ENCODE data around the gene OR10G6. TPM values are rescaled to one million over a fixed set of nuclear protein-coding genes. Genes with fewer than 3 reads are reported as not detected.
"Not testable (repeated sequence)": the region's sequence is repeated elsewhere in the genome, so short reads cannot be mapped to it uniquely, and the experiment has no call there.

Gene OR10G6
- total RNA-seq = not detected

DNA sequence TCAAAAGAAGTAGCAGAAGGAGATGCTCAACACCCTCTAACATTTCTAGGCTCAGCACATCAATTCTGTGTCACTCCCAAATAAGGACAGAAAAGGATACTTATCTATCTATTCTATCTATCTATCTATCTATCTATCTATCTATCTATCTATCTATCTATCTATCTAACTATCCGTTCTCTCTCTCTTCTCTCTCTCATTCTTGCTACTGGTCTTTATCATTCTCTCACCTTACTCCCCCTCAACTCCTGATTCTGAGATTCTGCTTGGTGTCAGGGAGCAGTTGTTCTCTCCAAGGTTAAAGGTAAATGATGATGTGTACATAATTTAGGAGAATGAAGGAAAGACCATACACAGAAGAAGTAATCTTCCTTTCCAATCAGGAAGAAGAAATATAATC, at the start of gene OR10G6:
Gene OR10G6, minus strand, starts transcription at position 43 of the 400 bp plus-strand sequence. Its CDS starts 0 bp downstream, at position 43.
- DNase-seq (ENCODE audit: low spot score) (no peak), ATAC-seq (no peak)

DNA sequence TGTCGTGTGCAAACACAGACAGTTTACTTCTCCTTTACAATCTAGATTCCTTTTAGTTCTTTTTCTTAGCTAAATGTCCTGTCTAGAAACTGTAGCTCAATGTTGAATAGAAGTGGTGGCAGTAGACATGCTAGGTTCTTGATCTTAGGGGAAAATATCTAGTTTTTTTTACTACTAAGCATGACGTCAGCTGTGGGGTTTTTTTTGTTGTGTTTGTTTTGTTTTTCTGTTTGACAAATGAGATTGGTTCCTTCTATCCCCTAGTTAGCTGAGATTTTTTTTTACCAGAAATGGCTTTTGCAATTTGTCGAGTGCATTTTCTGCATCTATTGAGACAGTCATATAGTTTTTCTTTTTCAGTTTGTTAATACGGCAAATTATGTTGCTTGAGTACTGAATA, 48.5 kb upstream of the OR10G6 start:
- DNase-seq (ENCODE audit: low spot score) (no peak), ATAC-seq (no peak)

DNA sequence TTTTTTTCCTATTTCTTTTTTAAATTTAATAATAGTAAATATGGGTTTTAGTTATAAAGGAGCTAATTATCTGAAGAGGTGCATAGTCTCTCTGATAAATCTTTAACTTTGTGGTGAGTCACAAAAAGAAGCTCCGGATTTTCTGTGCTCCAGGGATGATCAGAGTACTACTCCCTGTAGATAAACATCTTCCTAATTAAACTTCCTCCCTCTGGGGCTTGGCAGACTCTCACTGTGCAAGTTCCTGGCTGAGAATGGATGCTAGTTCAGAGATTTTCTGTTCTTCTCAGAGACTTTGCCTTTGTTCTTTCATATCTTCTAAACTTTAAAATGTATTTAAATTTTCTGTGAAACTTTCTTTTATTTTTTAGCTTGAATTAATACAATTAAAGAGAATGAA, 46.3 kb upstream of the OR10G6 start, which contains the start of gene OR10G7:
Gene OR10G7, minus strand, starts transcription at position 72 of the 400 bp plus-strand sequence. CDS start 2,324 bp downstream, outside the sequence.
- ATAC-seq (no peak), DNase-seq (ENCODE audit: low spot score) (no peak)

GRCh38 chr11:124039557-124039956, 44.6 kb upstream of the OR10G6 start:
- DNase-seq (ENCODE audit: low spot score) (no peak), ATAC-seq (no peak)

- ATAC-seq (no peak), DNase-seq (ENCODE audit: low spot score) (no peak)
Measured at GRCh38 chr11:124036666-124037065, 41.7 kb upstream of the OR10G6 start.

- no peak for ATAC-seq
- no peak for DNase-seq (ENCODE audit: low spot score)
Measured at GRCh38 chr11:124026498-124026897, 31.5 kb upstream of the OR10G6 start, which contains the start of gene OR10G8. Gene OR10G8 (plus strand): TSS chr11:124026798. CDS start chr11:124029623, 2,825 bp downstream.

GRCh38 chr11:124015837-124016236, 20.9 kb upstream of the OR10G6 start:
- ATAC-seq = not testable (repeated sequence)

DNA sequence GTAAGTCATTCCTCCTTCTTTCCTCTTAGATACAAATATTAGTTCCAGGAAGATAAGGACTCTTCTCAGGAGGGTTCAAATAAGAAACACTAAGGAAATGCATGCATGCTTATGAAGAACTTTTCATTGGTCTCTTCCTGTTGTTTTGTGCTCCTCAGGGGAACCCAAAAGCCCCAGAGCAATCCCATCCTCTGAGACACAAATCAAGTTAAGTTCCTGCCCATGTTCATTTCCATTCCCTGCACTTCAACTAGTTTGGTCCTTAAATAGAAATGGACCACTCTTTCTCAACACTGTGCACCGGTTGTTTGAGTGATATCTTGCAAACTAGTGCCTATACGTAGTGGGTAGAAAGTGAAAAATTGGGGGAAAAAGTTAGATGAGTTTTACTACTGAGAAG, 17.7 kb upstream of the OR10G6 start, which contains the start of gene OR10G4:
Gene OR10G4, plus strand, starts transcription at position 301 of the 400 bp plus-strand sequence. CDS start 2,578 bp downstream, outside the sequence.
- ATAC-seq = no peak
- DNase-seq (ENCODE audit: low spot score) = no peak

More at GRCh38 chr11:124015837-124016236, 20.9 kb upstream of the OR10G6 start:
- not testable (repeated sequence) for DNase-seq (ENCODE audit: low spot score)

DNA sequence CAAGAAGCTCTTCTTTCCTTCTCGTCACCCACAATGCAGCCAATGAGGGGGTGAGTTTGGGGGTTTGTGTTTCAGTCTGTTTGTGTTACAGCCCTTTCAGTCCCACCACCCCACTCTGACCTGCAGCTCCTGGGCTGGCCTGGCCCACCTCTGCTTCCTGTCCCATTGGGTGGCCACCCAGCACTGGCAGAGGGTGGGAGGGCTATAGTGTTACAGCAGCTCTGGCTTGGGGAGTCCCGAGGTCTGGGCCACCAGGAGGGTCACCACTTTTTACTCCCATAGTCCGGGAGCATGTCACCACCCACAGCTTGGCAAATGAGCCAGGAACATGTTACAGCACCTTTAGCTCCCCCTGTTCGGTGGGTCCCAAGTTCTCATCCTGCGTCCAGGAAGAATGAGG, 15.7 kb downstream of the OR10G6 start:
- ATAC-seq = no peak
- no peak for DNase-seq (ENCODE audit: low spot score)

- DNase-seq (ENCODE audit: low spot score) (no peak), ATAC-seq (no peak)
Measured at GRCh38 chr11:123977731-123978347, 17.1 kb downstream of the OR10G6 start, which contains the start of gene OR10S1. Gene OR10S1 (minus strand): TSS chr11:123977781. CDS start chr11:123977664, 117 bp downstream.

DNA sequence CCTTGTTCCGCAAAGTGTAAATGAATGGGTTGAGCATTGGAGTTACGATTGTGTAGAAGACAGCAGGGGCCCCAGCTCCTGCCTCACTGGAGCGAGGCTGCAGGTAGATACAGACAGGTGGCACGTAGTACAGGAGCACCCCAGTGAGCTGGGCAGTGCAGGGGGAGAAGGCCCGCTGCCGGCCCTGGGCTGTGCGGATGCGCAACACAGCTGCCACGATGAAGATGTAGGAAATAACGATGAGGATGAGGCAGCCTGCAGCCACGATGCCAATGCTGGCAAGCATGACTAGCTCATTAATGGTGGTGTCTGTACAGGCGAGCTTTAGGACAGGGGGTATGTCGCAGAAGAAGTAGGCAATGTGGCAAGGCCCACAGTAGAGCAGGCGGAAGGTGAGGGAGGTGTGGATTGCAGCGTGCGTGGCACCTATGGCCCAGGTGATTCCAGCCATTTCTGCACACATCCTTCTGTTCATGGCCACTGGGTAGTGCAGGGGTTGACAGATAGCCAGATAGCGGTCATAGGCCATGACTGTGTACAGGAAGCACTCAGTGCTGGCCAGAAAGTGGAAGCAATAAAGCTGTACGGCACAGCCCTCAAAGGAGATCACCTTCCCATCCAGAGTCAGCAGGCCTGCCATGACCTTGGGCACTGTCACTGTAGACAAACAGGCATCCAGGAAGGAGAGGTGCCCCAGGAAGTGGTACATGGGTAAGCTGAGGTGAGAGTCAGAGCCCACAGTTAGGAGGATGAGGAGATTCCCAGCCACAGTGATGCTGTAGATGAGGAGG, 18.0 kb downstream of the OR10G6 start:
- no peak for DNase-seq (ENCODE audit: low spot score)
- no peak for ATAC-seq

DNA sequence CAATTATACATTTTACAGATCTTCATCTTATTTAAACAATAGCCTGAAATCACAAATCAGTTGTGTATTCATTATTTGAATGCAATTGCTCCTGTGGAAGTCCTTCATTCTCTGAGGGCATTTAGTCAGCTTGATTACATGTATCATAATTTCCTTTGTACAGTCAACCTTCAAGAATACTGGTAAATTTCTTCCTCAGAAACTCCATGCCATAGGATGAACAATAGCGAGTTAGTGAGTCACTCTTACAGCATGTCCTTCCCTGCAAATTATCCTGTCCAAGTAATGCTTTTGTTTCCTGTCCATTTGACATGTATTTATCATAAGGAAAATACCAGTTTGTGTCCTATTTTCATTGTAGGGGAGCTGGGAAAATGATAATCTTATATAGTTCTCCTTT, 21.1 kb downstream of the OR10G6 start:
- DNase-seq (ENCODE audit: low spot score) = no peak
- ATAC-seq = no peak

GRCh38 chr11:123956752-123957151, 38.2 kb downstream of the OR10G6 start:
- no peak for DNase-seq (ENCODE audit: low spot score)
- no peak for ATAC-seq

GRCh38 chr11:123945132-123945531, 49.8 kb downstream of the OR10G6 start:
- no peak for DNase-seq (ENCODE audit: low spot score)
- ATAC-seq = peak; percentile 34

Other genes with a start within 250 kb of the OR10G6 start
- gene OR6X1, start 240.6 kb downstream of the OR10G6 start, total RNA-seq = not detected
- gene OR6M1, start 188.8 kb downstream of the OR10G6 start, total RNA-seq = not detected
- not detected for gene TMEM225, start 109.5 kb downstream of the OR10G6 start, total RNA-seq
- gene OR8D4, start 93.0 kb downstream of the OR10G6 start, total RNA-seq = not detected
- not detected for gene OR4D5, start 55.5 kb downstream of the OR10G6 start, total RNA-seq
- gene OR6T1, start 51.3 kb downstream of the OR10G6 start, total RNA-seq = not detected
- not detected for gene OR10S1, start 17.4 kb downstream of the OR10G6 start, total RNA-seq
- not detected for gene OR10G4, start 17.8 kb upstream of the OR10G6 start, total RNA-seq
- gene OR10G9, start 27.9 kb upstream of the OR10G6 start, total RNA-seq = not detected
- gene OR10G8, start 31.6 kb upstream of the OR10G6 start, total RNA-seq = not detected
- gene OR10G7, start 46.2 kb upstream of the OR10G6 start, total RNA-seq = not detected
- gene VWA5A, start 120.3 kb upstream of the OR10G6 start, total RNA-seq = 3.4 TPM
- not detected for gene OR10D3, start 188.2 kb upstream of the OR10G6 start, total RNA-seq
- not detected for gene OR8G1, start 245.9 kb upstream of the OR10G6 start, total RNA-seq